HG02852 (cell line): ENCODE data around the gene LGR6.
"Not testable (repeated sequence)": the region's sequence is repeated elsewhere in the genome, so short reads cannot be mapped to it uniquely, and the experiment has no call there.

Experiments
- ATAC-seq: cut with Tn5 transposase; IDR thresholded peaks from one replicate; pipeline ENCODE4 v1.9.1; 2021; ENCODE audit warnings: mild to moderate bottlenecking, moderate library complexity; ENCODE audit not compliant: unreplicated experiment

The LGR6 gene

GRCh38 chr1:202158810-202159533, 34.6 kb upstream of the LGR6 start:
- no peak for ATAC-seq

- no peak for ATAC-seq
Measured at GRCh38 chr1:202159534-202160371, 33.8 kb upstream of the LGR6 start.

- ATAC-seq, result no peak
Measured at GRCh38 chr1:202160377-202160940, 33.1 kb upstream of the LGR6 start, which contains the start of gene PTPN7. TSS of gene PTPN7 (minus strand) at chr1:202160602. CDS start at chr1:202159402, 1,200 bp downstream.

- no peak for ATAC-seq
Measured at GRCh38 chr1:202161151-202162046, 32.2 kb upstream of the LGR6 start.

- ATAC-seq, result no peak
Measured at GRCh38 chr1:202162047-202162417, 31.6 kb upstream of the LGR6 start.

GRCh38 chr1:202162418-202163280, 30.9 kb upstream of the LGR6 start:
- ATAC-seq, result no peak

GRCh38 chr1:202163281-202164270, 30.0 kb upstream of the LGR6 start:
- ATAC-seq, result no peak

- ATAC-seq, result peak; percentile 56
Measured at GRCh38 chr1:202164271-202165037, 29.1 kb upstream of the LGR6 start.

- ATAC-seq, result no peak
Measured at GRCh38 chr1:202165267-202165941, 28.2 kb upstream of the LGR6 start.

GRCh38 chr1:202165942-202166843, 27.4 kb upstream of the LGR6 start:
- ATAC-seq, result no peak

GRCh38 chr1:202167054-202167453, 26.5 kb upstream of the LGR6 start:
- ATAC-seq, result not testable (repeated sequence)

GRCh38 chr1:202167708-202168415, 25.7 kb upstream of the LGR6 start:
- no peak for ATAC-seq

- ATAC-seq, result no peak
Measured at GRCh38 chr1:202168861-202169260, 24.7 kb upstream of the LGR6 start.

- no peak for ATAC-seq
Measured at GRCh38 chr1:202170726-202171125, 22.9 kb upstream of the LGR6 start.

GRCh38 chr1:202171292-202172014, 22.1 kb upstream of the LGR6 start:
- no peak for ATAC-seq
